ENCODE measurements around the gene TNIK. TPM values are rescaled to one million over a fixed set of nuclear protein-coding genes. Genes with fewer than 3 reads are reported as not detected.
A peak's percentile ranks its signal among the peaks of the same experiment; 100 is the strongest.

TNIK gene
- total RNA-seq, 1 experiment from 2014 or later: 7.0 TPM

DNA sequence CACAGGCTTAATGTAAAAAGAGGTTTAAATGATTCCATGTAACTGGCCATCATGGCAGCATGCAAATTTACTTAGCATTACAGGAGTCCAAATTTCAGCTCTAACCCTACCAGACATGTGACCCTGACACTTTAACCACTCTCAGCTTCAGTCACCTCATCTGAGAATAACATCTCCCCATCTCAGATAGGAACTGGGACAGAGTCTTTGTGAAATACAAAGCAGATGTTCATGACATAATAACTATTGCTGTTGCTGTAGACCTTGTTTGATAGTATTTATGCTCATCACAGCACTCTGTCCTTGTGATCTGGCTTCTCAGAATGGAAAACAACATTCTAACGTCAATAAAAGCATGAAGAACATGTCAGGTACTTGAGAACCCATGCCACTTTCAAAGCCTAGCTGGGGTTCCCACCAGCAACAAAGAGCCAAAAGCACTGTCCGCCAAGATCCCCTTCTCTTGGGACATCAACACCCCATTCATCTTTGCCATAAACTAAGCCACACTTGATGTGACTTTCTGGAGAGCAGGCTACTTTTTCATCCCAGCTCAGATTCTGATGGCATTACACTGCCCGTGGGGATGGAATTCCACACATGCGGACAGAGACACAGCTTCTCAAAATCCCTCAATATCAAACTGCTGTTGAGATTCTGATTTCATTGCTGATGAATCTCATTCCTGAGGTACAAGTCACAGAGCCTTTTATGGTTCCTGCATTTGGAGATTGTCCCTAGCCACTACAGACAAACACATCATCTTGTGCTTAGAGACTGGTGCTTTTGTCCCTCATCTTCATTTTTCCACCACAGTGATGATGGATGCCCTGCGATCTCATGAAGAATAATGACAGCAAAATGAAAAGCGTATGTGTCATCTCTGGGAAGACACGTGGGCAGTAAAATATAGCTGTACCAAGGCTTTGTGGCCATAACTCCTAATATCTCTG is 202.7 kb downstream of the TNIK start:
- ChIA-PET CTCF (no interaction called here), POLR2A (ENCODE audit: unreplicated experiment) (no interaction called here)
- Histone ChIP-seq H2AFZ (ENCODE audit: low read length) (no peak overlapping the region), H3K27me3 (ENCODE audit: low read length) (no peaks in the 10 kb centered on the region), H3K4me1 (ENCODE audit: insufficient read depth, low read length) (peaks cover 33% of the 10 kb centered on the region), H3K79me2 (ENCODE audit: low read length) (no peaks in the 10 kb centered on the region), H3K9ac (ENCODE audit: low read length) (no peak overlapping the region), H3K9me2 (replicated peaks; ENCODE audit: low read length) (no peaks in the 10 kb centered on the region), H3K4me2 (ENCODE audit: low read length) (no peak overlapping the region), H3K27ac (ENCODE audit: low read length) (no peak overlapping the region), H3K9me3 (ENCODE audit: low read length) (no peaks in the 10 kb centered on the region), H3K4me3 (ENCODE audit: low read length) (no peak overlapping the region), H3K36me3 (ENCODE audit: low read depth, low read length) (no peaks in the 10 kb centered on the region), H4K20me1 (ENCODE audit: low read length) (no peaks in the 10 kb centered on the region), H3F3A (ENCODE audit: low read length, unreplicated experiment) (no peaks in the 10 kb centered on the region)
- intact Hi-C loops (cut with micrococcal nuclease): no loop called here
- ATAC-seq (no peak), DNase-seq (peak; percentile 25)
- TF ChIP-seq EZH2phosphoT487 (IDR thresholded peaks at IDR 0.05; ENCODE audit: borderline replicate concordance, low read length): no peak
- no peak for TF ChIP-seq EZH2 (IDR thresholded peaks at IDR 0.05; ENCODE audit: low read length, unreplicated experiment)
- no peak for TF ChIP-seq CTCF (conservative IDR thresholded peaks at IDR 0.05; ENCODE audit: low read depth, low read length)
- BruUV-seq (replicated peaks): no TSS peak

GRCh38 chr3:171256445-171257250 is 203.6 kb downstream of the TNIK start:
- Histone ChIP-seq H3K27ac (ENCODE audit: low read length) (no peak overlapping the region), H3F3A (ENCODE audit: low read length, unreplicated experiment) (no peaks in the 10 kb centered on the region), H3K79me2 (ENCODE audit: low read length) (no peaks in the 10 kb centered on the region), H3K9me3 (ENCODE audit: low read length) (no peaks in the 10 kb centered on the region), H3K9me2 (replicated peaks; ENCODE audit: low read length) (no peaks in the 10 kb centered on the region), H3K27me3 (ENCODE audit: low read length) (no peaks in the 10 kb centered on the region), H3K4me2 (ENCODE audit: low read length) (no peak overlapping the region), H3K36me3 (ENCODE audit: low read depth, low read length) (no peaks in the 10 kb centered on the region), H3K9ac (ENCODE audit: low read length) (no peak overlapping the region), H4K20me1 (ENCODE audit: low read length) (no peaks in the 10 kb centered on the region), H2AFZ (ENCODE audit: low read length) (no peak overlapping the region), H3K4me1 (ENCODE audit: insufficient read depth, low read length) (peaks cover 25% of the 10 kb centered on the region), H3K4me3 (ENCODE audit: low read length) (no peak overlapping the region)
- ChIA-PET POLR2A (ENCODE audit: unreplicated experiment) (no interaction called here), CTCF (no interaction called here)
- DNase-seq: peak; percentile 53
- intact Hi-C loops (cut with micrococcal nuclease): no loop called here
- TF ChIP-seq EZH2phosphoT487 (IDR thresholded peaks at IDR 0.05; ENCODE audit: borderline replicate concordance, low read length): no peak
- no peak for TF ChIP-seq EZH2 (IDR thresholded peaks at IDR 0.05; ENCODE audit: low read length, unreplicated experiment)
- no peak for TF ChIP-seq CTCF (conservative IDR thresholded peaks at IDR 0.05; ENCODE audit: low read depth, low read length)
- BruUV-seq (replicated peaks): no TSS peak
- peak; percentile 53 for ATAC-seq
